Smooth muscle cell (in vitro differentiated cells): ENCODE data around the gene GFOD1. TPM values are rescaled to one million over a fixed set of nuclear protein-coding genes. Genes with fewer than 3 reads are reported as not detected.
A peak's percentile ranks its signal among the peaks of the same experiment; 100 is the strongest.

Experiments used
- DNase-seq: peaks from one replicate; lab custom pipeline; 2025; ENCODE audit not compliant: unreplicated experiment; lab: John Stamatoyannopoulos, UW
- H2AFZ ChIP-seq: fragments of 200-600 bp; sonication (generic); 2 replicates; pipeline ENCODE4 v1.6.0; 2016; ENCODE audit warnings: antibody characterized with exemption, low read depth, mild to moderate bottlenecking
- H3F3A ChIP-seq: fragments of 200-600 bp; sonication (generic); 2 replicates; pipeline ENCODE4 v1.6.0; 2017; ENCODE audit warnings: antibody characterized with exemption, low read depth
- H3K27ac ChIP-seq: fragments of 200-600 bp; sonication (generic); 2 replicates; pipeline ENCODE4 v1.5.1; 2016; ENCODE audit warnings: low read depth, mild to moderate bottlenecking
- H3K27me3 ChIP-seq: fragments of 200-600 bp; sonication (generic); 2 replicates; pipeline ENCODE4 v1.6.1; 2016; ENCODE audit warnings: low read depth, mild to moderate bottlenecking
- H3K36me3 ChIP-seq: fragments of 200-600 bp; sonication (generic); 2 replicates; pipeline ENCODE4 v1.5.1; 2016; ENCODE audit warnings: low read depth
- H3K4me1 ChIP-seq: fragments of 200-600 bp; sonication (generic); 2 replicates; pipeline ENCODE4 v1.5.1; 2016; ENCODE audit warnings: low read depth
- H3K4me2 ChIP-seq: fragments of 200-600 bp; sonication (generic); 2 replicates; pipeline ENCODE4 v1.6.0; 2016; ENCODE audit warnings: mild to moderate bottlenecking
- H3K4me3 ChIP-seq: fragments of 200-600 bp; sonication (generic); 2 replicates; pipeline ENCODE4 v1.5.1; 2016; ENCODE audit warnings: mild to moderate bottlenecking
- H3K79me2 ChIP-seq: fragments of 200-600 bp; sonication (generic); 2 replicates; pipeline ENCODE4 v1.6.0; 2016; ENCODE audit warnings: low read depth, mild to moderate bottlenecking
- H3K9ac ChIP-seq: fragments of 200-600 bp; sonication (generic); 2 replicates; pipeline ENCODE4 v1.6.0; 2016; ENCODE audit warnings: low read depth
- H3K9me3 ChIP-seq: fragments of 200-600 bp; sonication (generic); replicated peaks from 2 replicates; pipeline ENCODE4 v1.5.1; 2016; ENCODE audit warnings: low read depth
- H4K20me1 ChIP-seq: fragments of 200-600 bp; sonication (generic); 2 replicates; pipeline ENCODE4 v1.6.0; 2016; ENCODE audit warnings: low read depth
- whole genome bisulfite sequencing: methylation state at CpG from one replicate; pipeline ENCODE4 v1.1.7; 2016; ENCODE audit warnings: low lambda C conversion rate; 5-methylcytosine and 5-hydroxymethylcytosine counted together
- polyA plus RNA-seq: library from polyadenylated mRNA; unstranded; fragments of >200 nt; fragmentation: Nextera tagmentation; extraction: Ambion mirVana; gene quantifications from 2 replicates; pipeline ENCODE4 v1.2.1, GENCODE V29; 2016
- total RNA-seq: library from RNA; depleted of rRNA; stranded (reverse); fragments of >200 nt; gene quantifications from 2 replicates; pipeline ENCODE4 v1.2.3, GENCODE V29; 2014
- TF ChIP-seq, protein P1 (sequence below): fragments of 200-600 bp; sonication (generic); IDR thresholded peaks from 2 replicates; pipeline ENCODE4 v1.5.1; 2017; ENCODE audit warnings: borderline replicate concordance, mild to moderate bottlenecking, antibody characterized with exemption; ENCODE audit not compliant: insufficient read depth, poor library complexity, severe bottlenecking

The GFOD1 gene
- total and polyA plus RNA-seq, 2 experiments from 2014 or later = 9.6 to 14.0 TPM

GRCh38 chr6:13349811-13350506 lies 137.4 kb downstream of the GFOD1 start:
- TF ChIP-seq, protein P1, sequence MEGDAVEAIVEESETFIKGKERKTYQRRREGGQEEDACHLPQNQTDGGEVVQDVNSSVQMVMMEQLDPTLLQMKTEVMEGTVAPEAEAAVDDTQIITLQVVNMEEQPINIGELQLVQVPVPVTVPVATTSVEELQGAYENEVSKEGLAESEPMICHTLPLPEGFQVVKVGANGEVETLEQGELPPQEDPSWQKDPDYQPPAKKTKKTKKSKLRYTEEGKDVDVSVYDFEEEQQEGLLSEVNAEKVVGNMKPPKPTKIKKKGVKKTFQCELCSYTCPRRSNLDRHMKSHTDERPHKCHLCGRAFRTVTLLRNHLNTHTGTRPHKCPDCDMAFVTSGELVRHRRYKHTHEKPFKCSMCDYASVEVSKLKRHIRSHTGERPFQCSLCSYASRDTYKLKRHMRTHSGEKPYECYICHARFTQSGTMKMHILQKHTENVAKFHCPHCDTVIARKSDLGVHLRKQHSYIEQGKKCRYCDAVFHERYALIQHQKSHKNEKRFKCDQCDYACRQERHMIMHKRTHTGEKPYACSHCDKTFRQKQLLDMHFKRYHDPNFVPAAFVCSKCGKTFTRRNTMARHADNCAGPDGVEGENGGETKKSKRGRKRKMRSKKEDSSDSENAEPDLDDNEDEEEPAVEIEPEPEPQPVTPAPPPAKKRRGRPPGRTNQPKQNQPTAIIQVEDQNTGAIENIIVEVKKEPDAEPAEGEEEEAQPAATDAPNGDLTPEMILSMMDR = no peak
- H3K36me3 ChIP-seq = no peaks in the 10 kb centered on the region
- H3K4me3 ChIP-seq = no peak overlapping the region
- H3K9me3 ChIP-seq = no peaks in the 10 kb centered on the region
- no peaks in the 10 kb centered on the region for H3K79me2 ChIP-seq
- peaks cover 22% of the 10 kb centered on the region for H3F3A ChIP-seq
- H4K20me1 ChIP-seq = no peaks in the 10 kb centered on the region
- H3K27me3 ChIP-seq = no peaks in the 10 kb centered on the region
- peak overlapping the region; percentile 12 for H2AFZ ChIP-seq
- H3K9ac ChIP-seq = no peak overlapping the region
- no peak overlapping the region for H3K4me2 ChIP-seq
- 95% methylated on average over 8 of the region's 8 CpGs for WGBS
- DNase-seq = no peak
- peak overlapping the region; percentile 89 for H3K27ac ChIP-seq
- H3K4me1 ChIP-seq = peaks cover 32% of the 10 kb centered on the region

DNA sequence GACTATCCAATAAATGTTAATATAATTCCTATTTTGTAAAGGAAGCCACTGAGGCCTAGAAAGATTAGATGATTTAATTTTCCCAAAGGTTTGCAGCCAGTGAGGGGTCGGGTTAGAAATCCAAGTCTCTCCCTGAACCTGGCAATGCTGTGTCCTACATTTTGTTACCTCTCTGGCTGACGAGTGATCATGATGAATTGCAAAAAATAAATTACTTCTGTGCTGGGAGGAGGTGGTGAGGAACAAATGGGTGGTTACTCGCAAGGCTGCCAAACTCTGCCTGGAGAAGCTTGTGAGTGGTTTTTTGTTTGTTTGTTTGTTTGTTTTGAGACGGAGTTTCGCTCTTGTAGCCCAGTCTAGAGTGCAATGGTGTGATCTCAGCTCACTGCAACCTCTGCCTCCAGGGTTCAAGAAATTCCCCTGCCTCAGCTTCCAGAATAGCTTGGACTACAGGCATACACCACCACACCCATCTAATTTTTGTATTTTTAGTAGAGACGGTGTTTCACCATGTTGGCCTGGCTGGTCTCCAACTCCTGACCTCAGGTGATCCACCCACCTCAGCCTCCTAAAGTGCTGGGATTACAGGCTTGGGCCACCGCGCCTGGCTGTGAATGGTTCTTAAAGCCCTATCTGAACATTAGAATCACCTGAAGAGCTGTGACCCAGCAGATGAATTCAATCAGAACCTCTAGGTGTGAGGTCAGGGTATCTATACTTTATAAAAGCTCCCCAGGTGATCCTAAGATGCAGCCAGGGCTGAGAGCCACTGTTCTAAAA lies 138.9 kb downstream of the GFOD1 start:
- DNase-seq = no peak
- Histone ChIP-seq H3K27me3 (no peaks in the 10 kb centered on the region), H3K27ac (no peak overlapping the region), H2AFZ (no peak overlapping the region), H3K9ac (no peak overlapping the region), H3K4me1 (peaks cover 18% of the 10 kb centered on the region), H3K4me3 (no peak overlapping the region), H3K79me2 (no peaks in the 10 kb centered on the region), H3K4me2 (no peak overlapping the region), H3F3A (peaks cover 11% of the 10 kb centered on the region), H3K9me3 (no peaks in the 10 kb centered on the region), H3K36me3 (no peaks in the 10 kb centered on the region), H4K20me1 (no peaks in the 10 kb centered on the region)
- 92% methylated on average over 8 of the region's 8 CpGs for WGBS
- TF ChIP-seq, protein P1 = no peak

GRCh38 chr6:13346245-13346644 lies 141.2 kb downstream of the GFOD1 start:
- WGBS = 87% methylated on average over 5 of the region's 5 CpGs
- Histone ChIP-seq H3F3A (peaks cover 6% of the 10 kb centered on the region), H3K9me3 (no peaks in the 10 kb centered on the region), H3K27me3 (no peaks in the 10 kb centered on the region), H3K4me3 (no peak overlapping the region), H3K9ac (no peak overlapping the region), H4K20me1 (no peaks in the 10 kb centered on the region), H3K27ac (no peak overlapping the region), H2AFZ (no peak overlapping the region), H3K79me2 (no peaks in the 10 kb centered on the region), H3K36me3 (no peaks in the 10 kb centered on the region), H3K4me2 (no peak overlapping the region), H3K4me1 (peaks cover 13% of the 10 kb centered on the region)
- TF ChIP-seq, protein P1 = no peak
- no peak for DNase-seq
